ENCODE results near the gene WDR74. TPM values are rescaled to one million over a fixed set of nuclear protein-coding genes. Genes with fewer than 3 reads are reported as not detected.

The WDR74 gene
- polyA plus RNA-seq: 10 to 100 TPM; 28.8 to 39.0 (median 31.9) TPM

DNA sequence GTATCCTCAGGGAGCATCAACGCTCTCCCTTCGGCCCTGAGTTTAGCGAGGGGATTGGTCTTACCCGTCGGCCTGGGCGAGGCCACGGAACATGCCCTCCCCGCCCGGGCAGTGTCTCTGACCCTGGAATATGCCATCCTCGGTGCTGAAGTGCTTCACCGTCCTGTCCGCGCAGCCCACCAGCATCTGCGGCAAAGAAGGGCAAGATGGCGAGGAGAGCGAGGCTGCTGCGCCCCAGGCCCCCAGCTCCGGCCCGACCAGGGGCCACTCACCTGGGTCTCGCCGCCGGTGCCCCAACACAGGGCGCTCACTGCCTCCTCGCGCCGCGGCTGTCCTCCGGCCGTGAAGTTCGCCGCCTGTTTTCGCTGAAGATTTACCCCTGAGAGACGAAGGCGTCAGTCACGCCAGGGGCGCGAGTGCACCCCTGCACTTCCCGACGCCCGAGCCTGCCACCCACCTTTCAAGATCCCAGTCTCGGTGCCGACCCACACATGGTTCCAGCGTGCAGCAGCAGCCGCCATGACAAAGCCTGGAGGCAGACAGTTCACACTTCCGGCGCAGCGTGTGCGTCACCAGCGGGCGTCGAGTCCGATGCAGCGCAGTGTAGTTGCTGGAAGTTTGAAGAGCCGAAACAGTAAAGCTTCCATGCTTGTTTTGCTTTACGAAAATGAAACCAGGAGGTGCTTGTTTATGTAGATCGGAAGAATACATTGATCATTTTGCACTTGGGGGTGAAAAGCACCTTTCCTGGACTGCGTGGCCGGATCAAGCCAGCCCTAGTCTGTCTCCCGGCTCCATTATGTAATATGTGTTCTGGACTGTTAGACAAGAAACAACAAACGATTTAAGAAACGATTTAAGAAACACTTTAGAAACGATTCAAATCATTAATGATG, at the start of gene WDR74:
Gene WDR74, minus strand, starts transcription at position 541 of the 896 bp plus-strand sequence. Its CDS starts 20 bp downstream, at position 521.
- H3K9me3 Mint-ChIP-seq: no peaks in the 10 kb centered on the region
- H3K4me3 Mint-ChIP-seq: peak within 1 kb of the TSS in 1 of 5 donors; percentile 21
- peaks cover 3 to 15% (median 4%) of the 10 kb centered on the region in 3 donors for H3K36me3 Mint-ChIP-seq
- peaks cover 0 to 7% (median 7%) of the 10 kb centered on the region in 3 donors for H3K27me3 Mint-ChIP-seq (ENCODE audit: low read depth in 3 of 3)
- H3K4me1 Mint-ChIP-seq: peaks cover 28 to 33% of the 10 kb centered on the region in 2 donors
- H3K27ac Mint-ChIP-seq: peak within 1 kb of the TSS in 1 of 6 donors; percentile 87
- peak; percentile 88 to 91 (median 90) for DNase-seq

- peak overlapping the region in 5 of 6 donors; percentile 14 to 84 (median 57) for H3K27ac Mint-ChIP-seq
- DNase-seq: no peak
- peaks cover 5 to 14% of the 10 kb centered on the region in 2 donors for H3K4me1 Mint-ChIP-seq
- peaks cover 0 to 4% (median 3%) of the 10 kb centered on the region in 3 donors for H3K27me3 Mint-ChIP-seq (ENCODE audit: low read depth in 3 of 3)
- H3K36me3 Mint-ChIP-seq: peaks cover 20 to 33% (median 24%) of the 10 kb centered on the region in 3 donors
- H3K4me3 Mint-ChIP-seq: no peak overlapping the region
- no peaks in the 10 kb centered on the region for H3K9me3 Mint-ChIP-seq
Observed at GRCh38 chr11:62889126-62889483, 49.7 kb upstream of the WDR74 start.

GRCh38 chr11:62888406-62888805, 49.0 kb upstream of the WDR74 start:
- no peak overlapping the region for H3K27ac Mint-ChIP-seq
- peaks cover 12 to 21% of the 10 kb centered on the region in 2 donors for H3K4me1 Mint-ChIP-seq
- H3K27me3 Mint-ChIP-seq (ENCODE audit: low read depth in 3 of 3): peaks cover 0 to 3% (median 3%) of the 10 kb centered on the region in 3 donors
- peaks cover 23 to 39% (median 30%) of the 10 kb centered on the region in 3 donors for H3K36me3 Mint-ChIP-seq
- DNase-seq: no peak
- H3K4me3 Mint-ChIP-seq: no peak overlapping the region
- H3K9me3 Mint-ChIP-seq: no peaks in the 10 kb centered on the region

- H3K27me3 Mint-ChIP-seq (ENCODE audit: low read depth in 3 of 3): peaks cover 7 to 8% (median 8%) of the 10 kb centered on the region in 3 donors
- peak overlapping the region in 1 of 6 donors; percentile 4 for H3K27ac Mint-ChIP-seq
- H3K4me1 Mint-ChIP-seq: peaks cover 40 to 51% of the 10 kb centered on the region in 2 donors
- H3K9me3 Mint-ChIP-seq: no peaks in the 10 kb centered on the region
- peaks cover 30 to 52% (median 36%) of the 10 kb centered on the region in 3 donors for H3K36me3 Mint-ChIP-seq
- no peak for DNase-seq
- H3K4me3 Mint-ChIP-seq: no peak overlapping the region
Observed at GRCh38 chr11:62885137-62885750, 45.9 kb upstream of the WDR74 start.

GRCh38 chr11:62883673-62884072, 44.3 kb upstream of the WDR74 start:
- DNase-seq: no peak
- Mint-ChIP-seq H3K4me3 (peak overlapping the region in 4 of 5 donors; percentile 22 to 100 (median 70)), H3K36me3 (peaks cover 25 to 43% (median 29%) of the 10 kb centered on the region in 3 donors), H3K9me3 (no peaks in the 10 kb centered on the region), H3K27ac (peak overlapping the region; percentile 42 to 100 (median 99)), H3K4me1 (peaks cover 47 to 60% of the 10 kb centered on the region in 2 donors), H3K27me3 (ENCODE audit: low read depth in 3 of 3) (peaks cover 7 to 9% (median 8%) of the 10 kb centered on the region in 3 donors)

- no peaks in the 10 kb centered on the region for H3K9me3 Mint-ChIP-seq
Observed at GRCh38 chr11:62882788-62883501, 43.6 kb upstream of the WDR74 start.

DNA sequence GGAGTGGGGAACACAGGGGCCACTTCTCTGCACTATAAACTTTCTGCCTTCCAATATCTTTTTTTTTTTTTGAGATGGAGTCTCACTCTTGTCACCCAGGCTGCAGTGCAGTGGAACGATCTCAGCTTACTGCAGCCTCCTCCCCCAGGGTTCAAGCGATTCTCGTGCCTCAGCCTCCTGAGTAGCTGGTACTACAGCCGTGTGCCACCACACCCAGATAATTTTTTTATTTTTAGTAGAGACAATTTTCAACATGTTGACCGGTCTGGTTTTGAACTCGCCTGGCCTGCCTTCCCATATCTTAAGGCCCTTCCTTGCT, 43.0 kb upstream of the WDR74 start:
- Mint-ChIP-seq H3K36me3 (peaks cover 22 to 38% (median 27%) of the 10 kb centered on the region in 3 donors), H3K27me3 (ENCODE audit: low read depth in 3 of 3) (peaks cover 7 to 9% (median 8%) of the 10 kb centered on the region in 3 donors)

More at GRCh38 chr11:62882788-62883501, 43.6 kb upstream of the WDR74 start:
- Mint-ChIP-seq H3K4me3 (peak overlapping the region; percentile 100), H3K27ac (peak overlapping the region; percentile 95 to 100 (median 99)), H3K4me1 (peaks cover 47 to 60% of the 10 kb centered on the region in 2 donors), H3K27me3 (ENCODE audit: low read depth in 3 of 3) (peaks cover 7 to 9% (median 8%) of the 10 kb centered on the region in 3 donors), H3K36me3 (peaks cover 22 to 41% (median 27%) of the 10 kb centered on the region in 3 donors)
- no peak for DNase-seq

DNA sequence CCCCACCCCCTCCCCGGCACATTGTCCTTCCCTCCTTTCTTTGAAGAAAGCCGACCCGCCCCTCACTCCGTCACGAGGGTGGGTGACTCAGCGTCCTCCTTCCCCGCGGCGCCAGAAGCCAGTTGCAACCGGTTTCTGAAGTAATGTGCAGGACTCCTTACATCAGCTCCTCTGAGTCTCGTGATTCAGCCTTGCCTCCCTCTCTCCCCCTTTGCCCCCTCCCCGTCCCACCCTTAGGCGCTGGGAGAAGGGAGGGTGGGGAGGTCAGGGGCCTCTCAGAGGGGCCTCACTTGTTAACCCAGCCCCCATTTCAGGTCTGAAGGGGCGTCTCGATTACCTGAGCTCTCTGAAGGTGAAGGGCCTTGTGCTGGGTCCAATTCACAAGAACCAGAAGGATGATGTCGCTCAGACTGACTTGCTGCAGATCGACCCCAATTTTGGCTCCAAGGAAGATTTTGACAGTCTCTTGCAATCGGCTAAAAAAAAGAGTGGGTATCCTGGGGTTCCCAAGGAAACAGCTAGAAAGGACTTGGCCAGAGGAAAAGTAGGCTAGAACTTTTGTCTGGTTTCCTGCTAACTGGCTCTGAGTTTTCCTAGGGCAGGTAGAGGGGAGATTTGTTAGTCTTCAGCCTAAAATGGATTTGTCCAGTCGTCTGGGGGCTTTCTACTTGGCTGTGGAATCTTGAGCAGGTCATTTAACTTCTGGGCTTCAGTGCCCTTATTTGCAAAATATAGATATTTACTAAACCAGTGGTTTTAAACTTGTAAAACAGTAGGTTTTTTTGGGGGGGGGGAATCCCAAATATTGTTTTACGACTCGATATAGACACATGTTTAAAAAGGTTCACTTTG, 42.4 kb upstream of the WDR74 start:
- Mint-ChIP-seq H3K36me3 (peaks cover 22 to 32% (median 23%) of the 10 kb centered on the region in 3 donors), H3K9me3 (no peaks in the 10 kb centered on the region), H3K27me3 (ENCODE audit: low read depth in 3 of 3) (peaks cover 7 to 9% (median 8%) of the 10 kb centered on the region in 3 donors), H3K4me1 (peaks cover 47 to 60% of the 10 kb centered on the region in 2 donors), H3K27ac (peak overlapping the region; percentile 95 to 100 (median 99)), H3K4me3 (peak overlapping the region; percentile 100)
- peak; percentile 84 to 87 (median 84) for DNase-seq

More for the DNA sequence above, 43.0 kb upstream of the WDR74 start:
- Mint-ChIP-seq H3K4me1 (peaks cover 47 to 60% of the 10 kb centered on the region in 2 donors), H3K9me3 (no peaks in the 10 kb centered on the region), H3K4me3 (peak overlapping the region; percentile 100), H3K27ac (peak overlapping the region; percentile 95 to 100 (median 99))
- DNase-seq: no peak

DNA sequence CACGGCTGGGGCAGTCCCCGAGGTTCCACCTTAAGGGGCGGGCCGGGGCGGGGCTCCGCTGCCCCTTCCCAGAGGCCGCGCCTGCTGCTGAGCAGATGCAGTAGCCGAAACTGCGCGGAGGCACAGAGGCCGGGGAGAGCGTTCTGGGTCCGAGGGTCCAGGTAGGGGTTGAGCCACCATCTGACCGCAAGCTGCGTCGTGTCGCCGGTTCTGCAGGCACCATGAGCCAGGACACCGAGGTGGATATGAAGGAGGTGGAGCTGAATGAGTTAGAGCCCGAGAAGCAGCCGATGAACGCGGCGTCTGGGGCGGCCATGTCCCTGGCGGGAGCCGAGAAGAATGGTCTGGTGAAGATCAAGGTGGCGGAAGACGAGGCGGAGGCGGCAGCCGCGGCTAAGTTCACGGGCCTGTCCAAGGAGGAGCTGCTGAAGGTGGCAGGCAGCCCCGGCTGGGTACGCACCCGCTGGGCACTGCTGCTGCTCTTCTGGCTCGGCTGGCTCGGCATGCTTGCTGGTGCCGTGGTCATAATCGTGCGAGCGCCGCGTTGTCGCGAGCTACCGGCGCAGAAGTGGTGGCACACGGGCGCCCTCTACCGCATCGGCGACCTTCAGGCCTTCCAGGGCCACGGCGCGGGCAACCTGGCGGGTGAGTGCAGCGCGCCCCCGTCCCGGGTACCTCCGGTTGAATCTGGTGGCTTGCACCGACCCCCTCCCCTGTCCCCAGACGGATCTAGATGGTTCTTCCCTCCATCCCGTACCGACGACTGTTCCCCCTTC, 41.6 kb upstream of the WDR74 start, which contains the start of gene SLC3A2:
Gene SLC3A2, plus strand, starts transcription at position 94 of the 776 bp plus-strand sequence. Its CDS starts 128 bp downstream, at position 222.
- Mint-ChIP-seq H3K27ac (peak within 1 kb of the TSS; percentile 95 to 100 (median 99)), H3K4me1 (peaks cover 47 to 60% of the 10 kb centered on the region in 2 donors), H3K36me3 (peaks cover 22 to 32% (median 23%) of the 10 kb centered on the region in 3 donors), H3K9me3 (no peaks in the 10 kb centered on the region), H3K27me3 (ENCODE audit: low read depth in 3 of 3) (peaks cover 7 to 9% (median 8%) of the 10 kb centered on the region in 3 donors), H3K4me3 (peak within 1 kb of the TSS; percentile 100)
- peak; percentile 82 to 86 (median 85) for DNase-seq

GRCh38 chr11:62880231-62880802, 40.9 kb upstream of the WDR74 start:
- Mint-ChIP-seq H3K9me3 (no peaks in the 10 kb centered on the region), H3K4me3 (peak overlapping the region; percentile 100), H3K36me3 (peaks cover 18 to 27% (median 19%) of the 10 kb centered on the region in 3 donors), H3K27me3 (ENCODE audit: low read depth in 3 of 3) (peaks cover 7 to 9% (median 8%) of the 10 kb centered on the region in 3 donors), H3K4me1 (peaks cover 45 to 55% of the 10 kb centered on the region in 2 donors), H3K27ac (peak overlapping the region; percentile 95 to 100 (median 99))
- DNase-seq: no peak

DNA sequence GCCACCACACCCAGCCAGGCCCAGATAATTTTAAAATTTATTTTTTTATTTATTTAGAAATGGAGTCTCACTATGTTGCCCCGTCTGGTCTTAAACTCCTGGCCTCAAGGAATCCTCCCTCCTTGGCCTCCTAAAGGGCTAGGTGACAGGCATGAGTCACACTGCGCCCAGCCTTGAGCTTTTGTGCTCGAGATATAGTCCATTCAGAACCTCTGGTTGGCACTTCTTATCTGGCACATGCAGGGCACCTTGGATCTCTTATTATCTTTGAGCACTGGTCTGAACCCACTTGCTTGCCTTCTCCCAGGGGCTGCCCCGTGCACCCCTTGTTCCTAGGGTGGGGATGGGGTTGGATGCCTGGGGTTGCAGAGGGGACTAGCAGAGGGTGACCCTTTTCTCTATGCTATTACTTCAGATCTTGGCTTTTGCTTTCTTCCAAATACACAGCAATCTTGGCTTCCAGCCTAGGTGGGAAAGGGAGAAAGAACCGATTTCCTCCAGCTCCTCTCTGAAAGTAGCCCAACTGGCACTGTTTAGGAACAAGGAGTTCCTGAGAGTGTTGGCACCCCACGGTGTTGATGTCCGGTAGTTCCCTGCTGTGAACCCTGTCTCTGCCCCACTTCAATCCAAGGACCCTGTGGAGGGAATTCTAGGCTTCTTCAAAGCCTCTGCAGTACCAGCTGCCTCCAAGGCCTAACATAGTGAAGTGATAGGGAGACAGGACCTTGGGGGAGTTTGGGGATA, 40.0 kb upstream of the WDR74 start:
- Mint-ChIP-seq H3K27me3 (ENCODE audit: low read depth in 3 of 3) (peaks cover 6 to 9% (median 7%) of the 10 kb centered on the region in 3 donors), H3K36me3 (peaks cover 13 to 22% (median 15%) of the 10 kb centered on the region in 3 donors), H3K9me3 (no peaks in the 10 kb centered on the region), H3K4me1 (peaks cover 45 to 48% of the 10 kb centered on the region in 2 donors), H3K4me3 (peak overlapping the region; percentile 51 to 100 (median 100)), H3K27ac (peak overlapping the region; percentile 95 to 100 (median 99))
- no peak for DNase-seq
